SW480 (cell line): ENCODE data around the gene ZNF598.

ENCODE experiments used
- DNase-seq: peaks from one replicate; pipeline ENCODE4 v3.0.0-alpha.2; 2016; ENCODE audit warnings: low spot score

Gene ZNF598

DNA sequence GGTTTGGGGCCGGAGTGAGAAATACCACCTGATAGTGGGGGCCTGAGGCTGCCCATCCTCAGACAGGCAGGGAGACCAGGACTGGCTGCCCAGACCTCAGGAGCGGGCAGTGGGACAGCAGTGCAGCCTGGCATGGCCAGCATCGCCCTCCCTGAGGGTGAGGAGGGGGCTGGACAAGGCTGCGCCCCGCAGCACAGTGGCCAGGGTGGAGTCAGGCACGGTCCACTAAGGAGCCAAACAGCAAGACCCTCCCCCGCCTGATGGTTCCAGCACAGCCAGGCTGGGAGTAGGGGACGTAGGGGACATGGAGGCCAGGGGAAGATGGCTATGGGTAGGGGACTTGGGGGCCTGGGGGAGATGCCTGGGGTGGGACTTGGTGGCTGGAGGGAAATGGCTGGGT lies 3.3 kb downstream of the ZNF598 start:
- no peak for DNase-seq

- no peak for DNase-seq
Measured at GRCh38 chr16:2005646-2006045, 4.0 kb downstream of the ZNF598 start.

DNA sequence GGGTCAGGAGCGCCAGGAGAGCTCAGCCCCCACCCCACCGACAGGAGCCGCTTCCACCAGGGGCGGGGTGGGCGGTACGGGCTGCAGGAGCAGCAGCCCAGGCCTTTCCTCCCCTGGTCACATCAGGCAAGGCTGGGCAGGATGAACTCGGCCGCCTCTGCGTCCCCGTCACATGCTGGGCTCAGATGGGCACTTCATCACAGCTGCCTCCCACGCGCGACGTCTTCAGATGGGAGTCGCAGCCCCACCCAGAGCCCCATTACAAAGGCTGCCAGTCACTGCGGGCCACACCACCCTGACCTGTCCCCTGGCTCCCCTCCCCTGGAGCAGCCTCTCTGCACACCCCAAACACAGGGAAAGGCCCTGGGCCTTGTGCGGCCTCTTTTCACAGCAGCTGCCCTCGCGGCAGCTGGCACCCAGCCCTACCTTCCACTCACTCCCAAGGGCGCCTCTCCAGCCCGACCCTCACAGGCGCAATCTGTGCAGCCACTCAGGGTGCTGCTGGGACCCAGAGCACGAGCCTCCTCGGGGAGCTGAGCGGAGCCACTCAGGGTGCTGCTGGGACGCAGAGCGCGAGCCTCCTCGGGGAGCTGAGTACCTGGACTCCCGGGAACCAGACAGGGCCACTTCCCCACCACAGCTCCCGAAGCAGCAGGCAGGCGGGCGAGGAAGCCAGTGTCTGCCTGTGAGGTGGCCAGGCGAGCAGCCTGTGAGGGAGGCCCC lies 4.7 kb downstream of the ZNF598 start:
- DNase-seq = no peak

DNA sequence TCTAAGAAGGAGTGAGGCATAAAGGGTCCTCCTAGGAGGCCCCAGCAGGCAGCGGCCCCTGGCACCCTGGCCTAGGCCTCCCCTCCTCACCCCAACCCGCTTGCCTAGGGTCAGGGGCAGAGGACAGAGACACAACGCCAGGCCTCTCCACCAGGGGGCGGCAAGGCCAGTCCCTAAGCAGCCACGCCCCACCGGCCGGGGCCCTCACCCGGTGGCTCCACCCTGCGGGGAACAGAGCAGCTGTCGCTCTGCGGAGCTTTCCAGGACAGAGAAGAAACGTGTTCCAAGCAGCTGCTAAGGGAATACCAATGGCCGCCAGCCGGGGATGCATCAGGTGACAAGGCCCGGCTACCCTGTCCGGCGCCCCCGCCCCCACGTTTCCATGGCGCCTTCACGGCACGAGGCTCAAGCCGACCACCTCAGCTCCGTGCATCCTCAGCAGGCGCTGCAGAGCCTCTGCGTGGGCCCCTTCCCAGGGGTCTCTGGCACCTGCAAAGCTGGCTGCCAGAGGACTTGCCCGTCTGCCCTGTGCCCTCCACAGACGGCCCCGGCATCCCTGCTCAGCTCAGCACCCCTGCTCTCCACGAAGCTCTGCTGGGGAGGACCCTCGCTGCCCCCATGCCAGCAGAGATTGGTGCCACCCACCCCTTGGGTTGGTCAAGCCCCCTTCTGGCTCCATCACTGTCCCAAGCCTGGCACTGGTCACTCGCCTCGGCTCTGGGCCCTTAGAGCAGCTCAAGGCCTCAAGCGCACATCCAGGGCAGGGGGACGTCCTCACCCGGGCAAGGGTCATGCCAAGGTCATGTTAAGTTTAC lies 5.6 kb downstream of the ZNF598 start:
- peak; percentile 88 for DNase-seq

- DNase-seq = no peak
Measured at GRCh38 chr16:2003231-2003826, 6.3 kb downstream of the ZNF598 start.

DNA sequence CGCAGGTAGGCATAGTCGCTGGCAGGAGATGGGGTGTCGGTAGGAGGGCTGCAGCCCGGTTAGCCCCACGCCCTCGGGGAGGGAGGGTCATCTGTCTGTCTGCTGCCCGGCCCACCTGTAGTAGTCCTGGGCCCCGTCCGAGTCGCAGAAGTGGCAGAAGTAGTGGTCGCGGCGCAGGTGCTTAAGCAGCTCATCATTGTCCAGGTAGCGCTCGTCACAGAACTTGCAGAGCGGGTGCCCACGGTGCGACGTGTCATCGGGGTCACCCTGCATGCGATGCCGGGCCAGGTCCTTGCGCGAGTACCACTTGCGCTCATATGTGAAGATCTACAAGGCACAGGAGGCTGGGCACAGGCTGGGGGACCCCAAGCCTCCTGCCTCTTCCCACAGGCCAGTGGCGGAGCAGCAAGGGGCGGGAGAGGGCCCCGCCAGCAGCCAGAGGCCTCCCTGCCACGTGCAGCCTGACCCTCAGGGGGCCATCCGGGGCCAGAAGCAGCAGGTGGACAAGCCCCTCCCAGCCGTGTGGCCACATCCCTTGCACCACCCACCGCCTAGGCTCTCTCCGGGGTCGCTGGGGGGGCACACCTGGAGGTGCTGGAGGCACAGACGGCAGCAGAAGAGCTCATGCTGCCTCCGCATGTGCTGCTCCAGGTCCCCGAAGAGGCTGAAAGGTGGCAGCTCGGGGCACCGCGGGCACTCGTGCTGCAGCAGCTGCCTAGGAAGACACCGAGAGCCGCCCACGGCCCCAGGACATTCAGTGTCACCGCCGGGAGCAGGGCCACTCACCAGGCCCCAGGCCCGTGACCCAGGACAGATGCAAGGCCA lies 7.0 kb downstream of the ZNF598 start:
- DNase-seq = no peak

DNA sequence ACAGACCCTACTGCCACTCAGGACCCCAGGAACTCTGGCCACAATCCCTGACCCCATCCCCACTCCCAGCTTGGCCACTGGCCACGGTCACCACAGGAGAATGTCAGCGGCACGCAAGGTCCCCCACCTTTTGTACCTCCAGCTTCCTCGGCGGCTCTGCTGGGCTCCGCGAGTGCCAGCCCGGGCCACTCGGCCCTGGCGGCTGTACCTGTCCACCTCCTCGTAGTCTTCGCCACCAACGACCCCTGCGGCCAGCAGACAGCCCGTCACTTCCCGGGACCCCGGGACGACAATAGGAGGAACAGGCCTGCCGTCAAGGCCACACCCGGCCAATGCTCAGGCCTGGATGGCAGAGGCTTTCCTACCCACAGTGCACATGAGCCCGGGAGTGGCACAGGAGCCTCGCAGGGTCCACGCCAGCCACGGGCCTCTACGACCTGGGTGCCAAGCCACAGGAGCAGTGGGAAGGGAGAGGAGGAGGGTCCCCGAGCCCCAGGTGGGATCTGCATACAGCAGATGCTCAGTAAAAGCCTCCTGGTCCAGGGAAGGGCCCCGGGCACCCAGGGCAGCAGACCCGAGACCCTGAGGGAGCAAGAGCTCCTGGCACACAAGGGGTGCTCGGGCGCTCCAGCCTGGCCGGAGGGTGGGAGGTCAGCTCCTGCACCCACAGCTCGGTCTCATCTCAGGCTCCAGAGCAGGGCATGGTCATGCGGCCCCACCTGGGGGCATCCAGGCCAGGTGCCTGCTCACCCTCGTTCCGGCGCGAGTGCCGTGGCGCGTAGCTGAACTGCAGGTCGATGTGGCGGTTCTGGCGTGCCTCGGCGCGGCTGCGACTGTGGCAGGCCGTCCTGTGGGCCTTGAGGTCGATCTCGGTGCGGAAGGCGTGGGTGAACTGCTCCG lies 7.9 kb downstream of the ZNF598 start:
- DNase-seq = no peak

- no peak for DNase-seq
Measured at GRCh38 chr16:2001035-2001434, 8.6 kb downstream of the ZNF598 start.

DNA sequence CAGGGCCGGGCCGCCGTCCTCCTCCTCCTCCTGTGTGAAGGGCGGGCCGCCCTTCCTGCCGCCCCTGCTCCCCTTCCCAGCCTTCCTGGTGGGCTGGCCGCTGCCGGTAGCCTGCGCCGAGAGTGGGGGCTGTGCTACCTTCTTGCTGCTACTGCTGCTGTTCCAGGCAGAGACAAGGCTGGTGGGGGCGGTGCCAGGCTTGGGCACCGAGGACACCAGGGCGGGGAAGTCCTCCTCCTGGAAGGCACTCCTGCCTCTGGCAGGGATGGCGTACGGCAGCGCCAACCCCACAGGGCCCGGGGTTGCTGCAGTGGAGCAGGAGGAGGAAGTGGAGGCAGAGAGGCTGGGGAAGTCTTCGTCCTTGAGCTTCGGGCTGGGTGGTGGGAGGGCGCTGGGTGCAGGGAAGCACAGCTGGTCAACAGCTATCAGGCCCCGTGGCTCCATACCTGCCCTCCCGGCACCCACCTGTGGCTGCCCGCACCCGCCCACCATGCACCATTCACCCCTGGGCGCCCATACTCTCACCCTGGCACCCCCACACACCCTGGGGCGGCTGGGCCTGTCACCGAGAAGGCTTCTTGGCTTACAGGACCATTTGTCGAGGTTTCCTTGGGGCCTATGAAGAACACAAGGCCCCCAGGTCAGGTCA lies 9.6 kb downstream of the ZNF598 start:
- no peak for DNase-seq

DNA sequence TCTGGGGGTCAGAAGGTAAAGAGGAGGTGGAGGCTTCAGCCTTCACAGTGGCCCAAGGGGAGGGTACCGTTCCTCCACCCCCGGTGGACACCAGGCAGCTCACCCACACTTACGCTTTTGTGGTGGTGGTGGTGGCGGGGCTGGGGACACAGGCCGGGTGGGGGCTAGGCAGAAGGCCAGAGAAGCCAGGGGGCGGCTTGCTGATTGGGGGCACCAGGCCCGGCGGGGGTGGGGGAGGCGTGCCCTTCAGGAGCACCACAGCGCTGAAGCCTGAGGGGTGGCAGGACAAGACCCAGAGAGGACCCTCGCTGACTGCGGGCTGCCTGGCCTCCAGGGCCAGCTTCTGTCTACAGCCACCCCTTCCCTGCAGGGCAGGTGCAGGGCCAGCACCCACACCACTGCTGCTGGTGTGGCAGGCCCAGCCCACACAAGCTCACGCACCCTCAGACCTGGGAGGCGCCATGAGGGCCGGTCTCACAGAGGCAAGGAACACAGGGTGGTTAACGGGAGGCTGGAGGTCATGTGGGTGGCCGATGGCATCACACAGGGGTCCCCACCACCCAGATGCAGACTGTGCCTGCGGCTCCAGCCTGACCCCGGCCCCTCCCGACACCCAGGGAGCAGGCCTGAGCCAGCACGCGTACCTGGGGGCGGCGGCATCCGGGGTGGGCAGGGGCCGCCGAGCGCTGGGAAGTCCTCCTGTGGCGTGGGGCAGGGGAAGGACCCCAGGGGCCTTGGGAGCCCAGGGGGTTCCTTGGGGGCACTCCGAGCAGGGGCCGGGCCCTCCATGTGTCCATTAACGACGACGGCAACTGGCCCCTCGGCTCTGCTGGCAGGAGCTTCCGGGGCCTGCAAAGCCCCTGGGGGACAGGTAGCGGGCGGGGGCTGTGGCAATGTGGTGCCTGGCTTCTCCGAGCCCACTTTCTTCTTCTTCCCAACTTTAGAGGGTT lies 10.5 kb downstream of the ZNF598 start:
- DNase-seq = no peak

GRCh38 chr16:1998360-1998835 lies 11.2 kb downstream of the ZNF598 start:
- DNase-seq = no peak

- DNase-seq = no peak
Measured at GRCh38 chr16:1997494-1998359, 11.9 kb downstream of the ZNF598 start.

GRCh38 chr16:1993731-1994131 lies 15.9 kb downstream of the ZNF598 start:
- no peak for DNase-seq

GRCh38 chr16:1992704-1993317 lies 16.8 kb downstream of the ZNF598 start:
- DNase-seq = no peak

DNA sequence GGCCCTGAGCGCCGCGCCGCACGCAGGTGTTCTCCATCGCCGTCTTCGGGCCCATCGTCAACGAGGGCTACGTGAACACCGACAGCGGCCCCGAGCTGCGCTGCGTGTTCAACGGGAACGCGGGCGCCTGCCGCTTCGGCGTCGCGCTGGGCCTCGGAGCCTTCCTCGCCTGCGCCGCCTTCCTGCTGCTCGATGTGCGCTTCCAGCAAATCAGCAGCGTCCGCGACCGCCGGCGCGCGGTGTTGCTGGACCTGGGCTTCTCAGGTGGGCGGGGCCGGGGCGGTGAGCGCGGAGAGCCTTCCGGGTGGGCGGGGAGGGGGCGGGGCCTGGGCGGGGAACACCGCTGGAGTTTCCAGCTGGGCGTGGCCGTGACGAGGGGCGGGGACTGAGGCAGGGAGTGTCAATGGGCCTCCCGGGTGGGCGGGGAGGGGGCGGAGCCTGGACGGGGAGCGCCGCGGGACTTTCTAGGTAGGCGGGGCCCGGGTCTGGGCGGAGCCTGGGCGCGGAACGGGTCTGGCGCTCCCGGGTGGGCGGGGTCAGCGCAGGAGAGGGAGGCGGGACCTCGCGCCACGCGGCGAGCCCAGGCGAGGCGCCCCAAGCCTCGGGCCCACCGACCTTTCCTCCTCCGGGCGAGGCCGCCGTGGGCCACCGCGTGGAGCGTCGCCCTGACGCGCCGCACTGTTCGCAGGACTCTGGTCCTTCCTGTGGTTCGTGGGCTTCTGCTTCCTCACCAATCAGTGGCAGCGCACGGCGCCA lies 17.5 kb downstream of the ZNF598 start:
- DNase-seq = peak; percentile 67

DNA sequence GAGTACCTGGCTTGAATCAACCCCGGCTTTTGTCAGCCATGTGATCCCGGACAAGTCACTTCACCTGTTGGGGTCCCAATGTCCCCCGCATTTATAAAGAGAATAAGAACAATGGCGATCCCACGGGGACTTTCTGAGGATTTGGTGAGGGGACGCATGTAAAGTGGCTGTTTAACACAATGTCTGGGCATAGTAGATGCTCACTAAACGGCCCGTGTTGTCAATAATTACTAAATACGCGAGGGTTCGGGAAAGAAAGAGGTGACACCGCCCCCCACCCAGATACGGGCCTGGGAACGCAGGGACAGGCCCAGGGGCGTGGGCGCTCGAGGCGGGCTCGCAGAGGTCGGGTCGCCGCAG lies 18.1 kb downstream of the ZNF598 start:
- DNase-seq = no peak

DNA sequence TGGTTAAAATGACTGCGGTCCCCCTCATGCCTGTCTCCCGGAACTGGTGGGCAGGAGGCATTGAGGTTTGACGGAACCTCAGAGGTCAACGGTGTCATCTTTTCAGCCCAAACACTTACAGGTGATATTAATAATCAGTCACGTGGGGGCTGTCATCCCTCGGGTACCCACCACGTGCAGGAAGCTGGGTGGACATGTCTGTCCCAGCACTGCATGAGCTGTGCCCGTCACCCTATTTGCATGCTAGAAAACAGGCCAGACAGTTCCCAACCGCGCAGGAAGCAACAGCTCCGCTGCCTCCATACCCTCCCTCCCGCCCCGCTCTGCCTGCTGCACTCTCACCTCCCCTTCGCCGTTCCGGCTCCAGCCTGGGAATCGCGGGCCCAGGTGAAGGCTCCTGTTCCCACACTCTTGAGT lies 18.5 kb downstream of the ZNF598 start:
- DNase-seq = no peak
